Naive B cell (primary cell): Measurements from ENCODE around the gene WDR90. TPM values are rescaled to one million over a fixed set of nuclear protein-coding genes. Genes with fewer than 3 reads are reported as not detected.
A peak's percentile ranks its signal among the peaks of the same experiment; 100 is the strongest.

Source experiments
- ATAC-seq, 2 donors: fragments of 150-1000 bp; cut with Tn5 transposase; 2 replicates each; pipeline ENCODE4 v1.10.0; 2021; ENCODE audit warnings: low read depth in 2 of 2, mild to moderate bottlenecking in 2 of 2, moderate library complexity in 2 of 2
- DNase-seq: peaks from one replicate; pipeline ENCODE4 v3.0.0; 2022
- H3K27ac Mint-ChIP-seq, 6 donors: one replicate each; pipeline ENCODE4 v1.8.0; 2020 to 2022; ENCODE audit warnings: mild to moderate bottlenecking in 6 of 6, mixed read lengths in 6 of 6, moderate library complexity in 5 of 6, inconsistent platforms in 2 of 6
- H3K27me3 Mint-ChIP-seq, 3 donors: one replicate each; pipeline ENCODE4 v1.8.0; 2021 to 2022; ENCODE audit warnings: mixed read lengths in 3 of 3, mild to moderate bottlenecking in 1 of 3
- H3K36me3 Mint-ChIP-seq, 2 donors: one replicate each; pipeline ENCODE4 v1.8.0; 2020 to 2022; ENCODE audit warnings: mixed read lengths in 2 of 2, inconsistent platforms in 1 of 2, mild to moderate bottlenecking in 1 of 2
- H3K4me1 Mint-ChIP-seq, 3 donors: one replicate each; pipeline ENCODE4 v1.8.0; 2020 to 2022; ENCODE audit warnings: mixed read lengths in 3 of 3, inconsistent platforms in 1 of 3, mild to moderate bottlenecking in 1 of 3, moderate library complexity in 1 of 3
- H3K4me3 Mint-ChIP-seq, 8 donors: one replicate each; pipeline ENCODE4 v1.8.0; 2020 to 2022; ENCODE audit warnings: mild to moderate bottlenecking in 8 of 8, mixed read lengths in 8 of 8, moderate library complexity in 8 of 8, inconsistent platforms in 2 of 8
- H3K9me3 Mint-ChIP-seq, 7 donors: one replicate each; pipeline ENCODE4 v1.8.0; 2020 to 2022; ENCODE audit warnings: mixed read lengths in 7 of 7, mild to moderate bottlenecking in 5 of 7, inconsistent platforms in 2 of 7, moderate library complexity in 1 of 7
- polyA plus RNA-seq, 6 donors: library from polyadenylated mRNA; unstranded; fragments of 300-500 nt; fragmentation: Illumina TruSeq; gene quantifications; one replicate each; pipeline ENCODE4 v1.2.3, GENCODE V29; 2021; ENCODE audit warnings: low read depth in 6 of 6

WDR90 gene
- polyA plus RNA-seq, 6 donors from 2014 or later, result 0.75 to 2.3 (median 0.90) TPM; not detected in 1

GRCh38 chr16:638034-638543 lies 11.1 kb upstream of the WDR90 start:
- Mint-ChIP-seq H3K27ac (peak overlapping the region in 2 of 6 donors; percentile 60 to 99), H3K36me3 (no peaks in the 10 kb centered on the region), H3K27me3 (no peaks in the 10 kb centered on the region), H3K9me3 (no peaks in the 10 kb centered on the region), H3K4me3 (peak overlapping the region in 6 of 8 donors; percentile 43 to 95 (median 74)), H3K4me1 (peaks cover 0 to 38% (median 24%) of the 10 kb centered on the region in 3 donors)
- no peak for ATAC-seq
- no peak for DNase-seq

- H3K4me3 Mint-ChIP-seq, result peak overlapping the region in 4 of 8 donors; percentile 4 to 80 (median 46)
- DNase-seq, result no peak
Observed at GRCh38 chr16:638836-639235, 10.3 kb upstream of the WDR90 start.

GRCh38 chr16:640614-641013 lies 8.6 kb upstream of the WDR90 start:
- Mint-ChIP-seq H3K36me3 (no peaks in the 10 kb centered on the region), H3K27ac (peak overlapping the region in 2 of 6 donors; percentile 9 to 24), H3K27me3 (no peaks in the 10 kb centered on the region), H3K4me1 (peaks cover 13 to 32% (median 30%) of the 10 kb centered on the region in 3 donors), H3K4me3 (peak overlapping the region in 7 of 8 donors; percentile 45 to 87 (median 56)), H3K9me3 (no peaks in the 10 kb centered on the region)
- DNase-seq (no peak), ATAC-seq (no peak)

More at GRCh38 chr16:638836-639235, 10.3 kb upstream of the WDR90 start:
- no peaks in the 10 kb centered on the region for H3K36me3 Mint-ChIP-seq
- H3K27me3 Mint-ChIP-seq, result no peaks in the 10 kb centered on the region
- peaks cover 3 to 38% (median 28%) of the 10 kb centered on the region in 3 donors for H3K4me1 Mint-ChIP-seq
- H3K27ac Mint-ChIP-seq, result no peak overlapping the region
- H3K9me3 Mint-ChIP-seq, result no peaks in the 10 kb centered on the region
- ATAC-seq, result no peak

- DNase-seq, result peak; percentile 60
- Mint-ChIP-seq H3K27ac (peak within 1 kb of the TSS in 3 of 6 donors; percentile 9 to 36 (median 24)), H3K9me3 (no peaks in the 10 kb centered on the region), H3K36me3 (no peaks in the 10 kb centered on the region), H3K27me3 (no peaks in the 10 kb centered on the region), H3K4me1 (peaks cover 13 to 29% (median 28%) of the 10 kb centered on the region in 3 donors), H3K4me3 (peak within 1 kb of the TSS; percentile 63 to 87 (median 75))
- ATAC-seq, result peak; percentile 22 to 31
Observed at GRCh38 chr16:641326-642188, 7.6 kb upstream of the WDR90 start, which contains the start of gene MCRIP2. Gene MCRIP2, plus strand, starts transcription at chr16:641828. Its CDS starts 164 bp downstream, at chr16:641992.

- DNase-seq (peak; percentile 27), ATAC-seq (peak; percentile 40 to 49)
- no peaks in the 10 kb centered on the region for H3K36me3 Mint-ChIP-seq
- H3K27me3 Mint-ChIP-seq, result no peaks in the 10 kb centered on the region
- peak overlapping the region; percentile 63 to 85 (median 75) for H3K4me3 Mint-ChIP-seq
- H3K4me1 Mint-ChIP-seq, result peaks cover 13 to 26% (median 25%) of the 10 kb centered on the region in 3 donors
- no peaks in the 10 kb centered on the region for H3K9me3 Mint-ChIP-seq
- peak overlapping the region in 1 of 6 donors; percentile 36 for H3K27ac Mint-ChIP-seq
Observed at GRCh38 chr16:642189-643049, 6.7 kb upstream of the WDR90 start.

- H3K27ac Mint-ChIP-seq, result no peak overlapping the region
- peak overlapping the region; percentile 63 to 85 (median 75) for H3K4me3 Mint-ChIP-seq
- peaks cover 13 to 29% (median 19%) of the 10 kb centered on the region in 3 donors for H3K4me1 Mint-ChIP-seq
- H3K27me3 Mint-ChIP-seq, result no peaks in the 10 kb centered on the region
- DNase-seq (no peak), ATAC-seq (no peak)
- H3K36me3 Mint-ChIP-seq, result no peaks in the 10 kb centered on the region
- no peaks in the 10 kb centered on the region for H3K9me3 Mint-ChIP-seq
Observed at GRCh38 chr16:643050-643368, 6.2 kb upstream of the WDR90 start.

- peak overlapping the region in 1 of 6 donors; percentile 65 for H3K27ac Mint-ChIP-seq
- DNase-seq (no peak), ATAC-seq (no peak)
- H3K36me3 Mint-ChIP-seq, result no peaks in the 10 kb centered on the region
- H3K9me3 Mint-ChIP-seq, result no peaks in the 10 kb centered on the region
- peak overlapping the region in 5 of 8 donors; percentile 38 to 86 (median 71) for H3K4me3 Mint-ChIP-seq
- peaks cover 6 to 28% (median 13%) of the 10 kb centered on the region in 3 donors for H3K4me1 Mint-ChIP-seq
- H3K27me3 Mint-ChIP-seq, result no peaks in the 10 kb centered on the region
Observed at GRCh38 chr16:644556-644955, 4.6 kb upstream of the WDR90 start.

- Mint-ChIP-seq H3K27ac (no peak overlapping the region), H3K4me3 (peak overlapping the region in 1 of 8 donors; percentile 43)
Observed at GRCh38 chr16:645852-646678, 3.1 kb upstream of the WDR90 start.

GRCh38 chr16:646679-647172 lies 2.4 kb upstream of the WDR90 start:
- DNase-seq (no peak), ATAC-seq (no peak)
- peak overlapping the region in 4 of 8 donors; percentile 21 to 56 (median 33) for H3K4me3 Mint-ChIP-seq
- no peaks in the 10 kb centered on the region for H3K27me3 Mint-ChIP-seq
- no peaks in the 10 kb centered on the region for H3K9me3 Mint-ChIP-seq
- H3K36me3 Mint-ChIP-seq, result no peaks in the 10 kb centered on the region
- H3K27ac Mint-ChIP-seq, result peak overlapping the region in 1 of 6 donors; percentile 53
- peaks cover 0 to 21% (median 13%) of the 10 kb centered on the region in 3 donors for H3K4me1 Mint-ChIP-seq

More at GRCh38 chr16:645852-646678, 3.1 kb upstream of the WDR90 start:
- no peaks in the 10 kb centered on the region for H3K36me3 Mint-ChIP-seq
- ATAC-seq (no peak), DNase-seq (no peak)
- H3K9me3 Mint-ChIP-seq, result no peaks in the 10 kb centered on the region
- H3K4me1 Mint-ChIP-seq, result peaks cover 0 to 21% (median 13%) of the 10 kb centered on the region in 3 donors
- no peaks in the 10 kb centered on the region for H3K27me3 Mint-ChIP-seq

- Mint-ChIP-seq H3K27ac (peak overlapping the region in 2 of 6 donors; percentile 36 to 86), H3K4me1 (peaks cover 0 to 21% (median 13%) of the 10 kb centered on the region in 3 donors), H3K9me3 (no peaks in the 10 kb centered on the region), H3K4me3 (peak overlapping the region in 4 of 8 donors; percentile 23 to 91 (median 50)), H3K27me3 (no peaks in the 10 kb centered on the region), H3K36me3 (no peaks in the 10 kb centered on the region)
- DNase-seq (no peak), ATAC-seq (no peak)
Observed at GRCh38 chr16:647173-647902, 1.8 kb upstream of the WDR90 start.

- peaks cover 0 to 18% (median 13%) of the 10 kb centered on the region in 3 donors for H3K4me1 Mint-ChIP-seq
- peak overlapping the region; percentile 44 to 95 (median 82) for H3K27ac Mint-ChIP-seq
- DNase-seq (no peak), ATAC-seq (peak; percentile 6 to 13)
- no peaks in the 10 kb centered on the region for H3K36me3 Mint-ChIP-seq
- H3K4me3 Mint-ChIP-seq, result peak overlapping the region; percentile 76 to 91 (median 84)
- H3K9me3 Mint-ChIP-seq, result no peaks in the 10 kb centered on the region
- H3K27me3 Mint-ChIP-seq, result no peaks in the 10 kb centered on the region
Observed at GRCh38 chr16:648071-648780, 939 bp upstream of the WDR90 start.
